Karpas-422 (cell line): ENCODE data around the gene COPZ1. TPM values are rescaled to one million over a fixed set of nuclear protein-coding genes. Genes with fewer than 3 reads are reported as not detected.

Experiments used
- small RNA-seq: library from RNA; depleted of rRNA; stranded (forward); fragments of <200 nt; gene quantifications from one replicate; pipeline ENCODE3, GENCODE V24; 2014
- total RNA-seq: library from RNA; depleted of rRNA; stranded (reverse); fragments of >200 nt; shearing (Covaris generic); gene quantifications from 2 replicates; pipeline ENCODE4 v1.2.3, GENCODE V29; 2014; ENCODE audit warnings: low replicate concordance; rRNA removed

The COPZ1 gene
- total RNA-seq, 1 experiment from 2014 or later, result 164 TPM

Small RNA genes lying within 50 kb of the gene (small RNA-seq; reads per million reads assigned to genes)
- gene MIR148B, result 77.8 reads per million, percentile 99 among the genes with 10 or more reads in this experiment
- gene RN7SL744P, result not detected
- not detected for gene RNU6-950P

Other genes starting within 250 kb of the COPZ1 start
- gene SMUG1, start 136.1 kb upstream of the COPZ1 start, total RNA-seq, result 39.8 and 43.3 TPM in 2 replicates
- gene CBX5, start 45.0 kb upstream of the COPZ1 start, total RNA-seq, result 25.2 and 41.0 TPM in 2 replicates
- gene HNRNPA1, start 44.4 kb upstream of the COPZ1 start, total RNA-seq, result 249 and 260 TPM in 2 replicates
- gene NFE2, start 24.1 kb upstream of the COPZ1 start, total RNA-seq, result not detected in 2 replicates
- 0.29 TPM in 1 of 2 replicates, not detected in the other for gene GPR84, start 39.4 kb downstream of the COPZ1 start, total RNA-seq
- gene ZNF385A, start 59.6 kb downstream of the COPZ1 start, total RNA-seq, result 4.1 and 12.2 TPM in 2 replicates
- not detected in 2 replicates for gene ITGA5, start 94.1 kb downstream of the COPZ1 start, total RNA-seq
- gene GTSF1, start 148.5 kb downstream of the COPZ1 start, total RNA-seq, result 80.4 and 119 TPM in 2 replicates
- gene NCKAP1L, start 172.6 kb downstream of the COPZ1 start, total RNA-seq, result 97.8 and 283 TPM in 2 replicates
- 10.5 and 11.8 TPM in 2 replicates for gene PDE1B, start 224.5 kb downstream of the COPZ1 start, total RNA-seq